Mesothelial cell of epicardium (in vitro differentiated cells): ENCODE measurements around the gene SECTM1. TPM values are rescaled to one million over a fixed set of nuclear protein-coding genes. Genes with fewer than 3 reads are reported as not detected.

ENCODE experiments used
- DNase-seq, 2 experiments: peaks; one replicate each; pipeline ENCODE4 v3.0.0; 2021; ENCODE audit warnings: low spot score in 2 of 2; ENCODE audit not compliant: unreplicated experiment in 2 of 2
- H3K27ac Mint-ChIP-seq: 2 replicates; pipeline ENCODE4 v1.8.0; 2021; ENCODE audit warnings: mixed read lengths
- H3K27me3 Mint-ChIP-seq: 2 replicates; pipeline ENCODE4 v1.8.0; 2021; ENCODE audit warnings: low read depth, mixed read lengths
- H3K36me3 Mint-ChIP-seq: 2 replicates; pipeline ENCODE4 v1.8.0; 2021; ENCODE audit warnings: mixed read lengths
- H3K4me1 Mint-ChIP-seq: 2 replicates; pipeline ENCODE4 v1.8.0; 2021; ENCODE audit warnings: mixed read lengths
- H3K4me3 Mint-ChIP-seq: 2 replicates; pipeline ENCODE4 v1.8.0; 2021; ENCODE audit warnings: mild to moderate bottlenecking, moderate library complexity, mixed read lengths
- H3K9me3 Mint-ChIP-seq: 2 replicates; pipeline ENCODE4 v1.8.0; 2021; ENCODE audit warnings: mixed read lengths
- total RNA-seq: library from RNA; stranded (reverse); gene quantifications from 3 replicates; pipeline ENCODE4 v1.2.1, GENCODE V29; 2021
- TF ChIP-seq, protein P1 (sequence below): fragments of 200-600 bp; sonication (generic); IDR thresholded peaks from one replicate; pipeline ENCODE4 v1.5.0; 2021; ENCODE audit warnings: antibody characterized with exemption; ENCODE audit not compliant: unreplicated experiment

Gene SECTM1
- total RNA-seq, 1 donor from 2014 or later = 7.0 TPM

DNA sequence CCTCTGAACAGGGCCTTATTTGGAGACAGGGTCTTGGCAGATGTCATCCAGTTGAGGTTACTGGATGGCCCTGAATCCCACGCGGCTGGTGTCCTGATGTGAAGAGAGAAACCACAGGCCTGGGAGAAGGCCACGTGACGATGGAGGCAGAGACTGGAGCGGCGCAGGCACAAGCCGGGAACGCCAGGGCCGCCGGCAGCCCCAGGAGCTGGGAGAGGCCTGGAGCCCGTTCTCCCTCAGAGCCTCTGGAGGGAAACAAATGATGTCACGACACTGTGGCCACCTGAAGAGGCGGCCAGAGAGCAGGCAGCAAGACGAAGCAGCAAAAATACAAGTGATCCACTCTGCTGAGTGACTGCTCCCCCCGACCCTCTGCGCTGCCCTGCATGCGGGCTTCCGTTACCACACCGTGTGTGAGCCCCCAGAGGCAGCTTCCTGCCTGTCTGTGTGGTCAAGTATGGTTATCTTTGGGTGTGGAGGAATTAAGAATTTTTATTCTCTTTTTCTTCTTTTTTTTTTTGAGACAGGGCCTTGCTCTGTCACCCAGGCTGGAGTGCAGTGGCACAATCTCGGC lies 27.8 kb downstream of the SECTM1 start:
- H3K27ac Mint-ChIP-seq = no peak overlapping the region
- H3K27me3 Mint-ChIP-seq = peaks cover 18% of the 10 kb centered on the region
- H3K36me3 Mint-ChIP-seq = no peaks in the 10 kb centered on the region
- TF ChIP-seq, protein P1, sequence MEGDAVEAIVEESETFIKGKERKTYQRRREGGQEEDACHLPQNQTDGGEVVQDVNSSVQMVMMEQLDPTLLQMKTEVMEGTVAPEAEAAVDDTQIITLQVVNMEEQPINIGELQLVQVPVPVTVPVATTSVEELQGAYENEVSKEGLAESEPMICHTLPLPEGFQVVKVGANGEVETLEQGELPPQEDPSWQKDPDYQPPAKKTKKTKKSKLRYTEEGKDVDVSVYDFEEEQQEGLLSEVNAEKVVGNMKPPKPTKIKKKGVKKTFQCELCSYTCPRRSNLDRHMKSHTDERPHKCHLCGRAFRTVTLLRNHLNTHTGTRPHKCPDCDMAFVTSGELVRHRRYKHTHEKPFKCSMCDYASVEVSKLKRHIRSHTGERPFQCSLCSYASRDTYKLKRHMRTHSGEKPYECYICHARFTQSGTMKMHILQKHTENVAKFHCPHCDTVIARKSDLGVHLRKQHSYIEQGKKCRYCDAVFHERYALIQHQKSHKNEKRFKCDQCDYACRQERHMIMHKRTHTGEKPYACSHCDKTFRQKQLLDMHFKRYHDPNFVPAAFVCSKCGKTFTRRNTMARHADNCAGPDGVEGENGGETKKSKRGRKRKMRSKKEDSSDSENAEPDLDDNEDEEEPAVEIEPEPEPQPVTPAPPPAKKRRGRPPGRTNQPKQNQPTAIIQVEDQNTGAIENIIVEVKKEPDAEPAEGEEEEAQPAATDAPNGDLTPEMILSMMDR = no peak
- no peak overlapping the region for H3K4me3 Mint-ChIP-seq
- no peak for DNase-seq
- H3K4me1 Mint-ChIP-seq = peaks cover 23% of the 10 kb centered on the region
- no peaks in the 10 kb centered on the region for H3K9me3 Mint-ChIP-seq

DNA sequence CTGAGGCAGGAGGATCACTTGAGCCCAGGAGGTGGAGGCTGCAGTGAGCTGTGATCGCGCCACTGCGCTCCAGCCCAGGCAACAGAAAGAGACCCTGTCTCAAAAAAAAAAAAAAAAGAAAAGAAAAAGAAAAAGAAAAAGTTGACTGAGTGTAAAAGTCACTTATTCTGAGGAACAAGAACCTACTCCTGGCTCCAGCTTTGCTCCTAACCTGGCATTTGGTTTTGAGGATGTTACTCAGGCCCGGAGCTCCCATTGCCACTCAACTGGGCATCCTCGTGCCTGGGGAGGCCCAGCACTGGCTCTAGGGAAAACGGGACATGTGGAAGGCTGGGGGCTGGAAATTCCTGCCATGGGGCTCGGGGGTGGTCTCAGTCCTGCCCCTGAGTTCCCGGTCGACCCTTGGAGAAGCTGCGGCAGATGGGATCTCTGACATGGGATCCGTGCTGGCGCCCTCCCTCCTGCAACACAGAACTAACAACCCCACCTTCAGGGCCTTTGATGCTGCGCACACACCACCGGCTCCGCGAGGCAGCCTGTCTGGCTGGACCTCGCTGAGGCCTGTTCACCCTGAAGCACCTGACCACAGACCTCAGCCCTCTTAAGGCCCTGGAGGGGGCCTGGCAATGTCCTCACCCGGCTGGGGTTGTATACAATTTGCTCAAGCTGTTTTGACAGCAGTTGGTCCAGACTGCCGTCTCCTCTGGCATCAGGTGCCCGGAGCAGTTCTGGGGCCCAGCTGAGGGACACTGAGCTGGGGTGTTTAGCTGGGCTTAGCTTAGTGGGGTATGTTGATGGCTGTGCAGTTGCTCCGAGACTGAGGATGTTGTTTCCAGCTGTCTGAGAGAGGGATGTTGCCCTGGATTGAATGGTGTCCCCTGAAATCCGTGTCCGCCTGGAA lies 28.5 kb downstream of the SECTM1 start:
- DNase-seq = no peak
- Mint-ChIP-seq H3K36me3 (no peaks in the 10 kb centered on the region), H3K27ac (peak overlapping the region; percentile 50), H3K9me3 (no peaks in the 10 kb centered on the region), H3K4me3 (no peak overlapping the region), H3K4me1 (peaks cover 25% of the 10 kb centered on the region), H3K27me3 (peaks cover 13% of the 10 kb centered on the region)
- TF ChIP-seq, protein P1 = no peak

DNA sequence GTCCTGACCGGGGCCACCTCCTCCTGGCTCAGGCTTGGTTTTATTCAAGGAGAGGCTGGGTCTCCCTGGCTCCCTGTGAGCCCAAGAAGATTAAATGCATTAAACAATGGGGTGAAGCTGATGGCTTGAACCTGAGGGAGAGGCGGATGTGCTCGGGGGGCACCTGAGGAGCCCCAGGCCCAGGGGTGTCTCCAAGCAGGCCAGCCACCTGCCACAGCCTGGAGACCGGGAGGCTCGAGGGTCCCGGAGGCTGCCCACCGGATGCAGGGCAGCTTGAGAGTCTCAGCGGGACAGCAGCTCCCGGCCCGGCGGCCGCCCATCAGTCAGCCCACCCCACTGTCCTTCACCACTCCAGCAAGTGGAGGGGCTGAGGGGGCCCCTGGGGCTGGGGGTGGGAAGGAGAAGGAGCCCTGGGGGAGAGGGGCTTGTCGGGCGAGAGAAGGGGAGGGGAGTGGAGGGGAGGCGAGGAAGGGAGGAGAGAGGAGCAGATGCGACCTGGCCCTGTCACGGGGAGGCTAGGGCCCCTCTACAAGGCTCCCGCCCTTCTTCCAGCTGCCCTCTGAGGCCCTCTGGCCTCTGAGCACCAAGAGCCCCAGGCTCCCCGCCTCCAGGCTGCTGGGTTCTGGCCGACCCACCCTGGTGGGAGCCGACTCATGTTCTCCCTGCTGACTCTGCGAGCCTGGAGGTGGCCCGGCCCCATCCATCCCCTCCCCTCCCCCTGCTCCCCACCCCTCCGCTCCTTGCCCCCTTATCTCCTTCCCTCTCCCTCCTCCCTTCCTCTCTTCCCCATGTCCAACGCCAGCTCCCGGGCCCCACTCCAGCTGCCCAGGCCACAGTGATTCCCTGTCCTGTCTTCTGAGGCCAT lies 29.4 kb downstream of the SECTM1 start:
- DNase-seq = no peak
- Mint-ChIP-seq H3K27ac (peak overlapping the region; percentile 50), H3K4me3 (no peak overlapping the region), H3K36me3 (no peaks in the 10 kb centered on the region), H3K4me1 (peaks cover 25% of the 10 kb centered on the region), H3K27me3 (peaks cover 10% of the 10 kb centered on the region), H3K9me3 (no peaks in the 10 kb centered on the region)
- TF ChIP-seq, protein P1 = no peak

DNA sequence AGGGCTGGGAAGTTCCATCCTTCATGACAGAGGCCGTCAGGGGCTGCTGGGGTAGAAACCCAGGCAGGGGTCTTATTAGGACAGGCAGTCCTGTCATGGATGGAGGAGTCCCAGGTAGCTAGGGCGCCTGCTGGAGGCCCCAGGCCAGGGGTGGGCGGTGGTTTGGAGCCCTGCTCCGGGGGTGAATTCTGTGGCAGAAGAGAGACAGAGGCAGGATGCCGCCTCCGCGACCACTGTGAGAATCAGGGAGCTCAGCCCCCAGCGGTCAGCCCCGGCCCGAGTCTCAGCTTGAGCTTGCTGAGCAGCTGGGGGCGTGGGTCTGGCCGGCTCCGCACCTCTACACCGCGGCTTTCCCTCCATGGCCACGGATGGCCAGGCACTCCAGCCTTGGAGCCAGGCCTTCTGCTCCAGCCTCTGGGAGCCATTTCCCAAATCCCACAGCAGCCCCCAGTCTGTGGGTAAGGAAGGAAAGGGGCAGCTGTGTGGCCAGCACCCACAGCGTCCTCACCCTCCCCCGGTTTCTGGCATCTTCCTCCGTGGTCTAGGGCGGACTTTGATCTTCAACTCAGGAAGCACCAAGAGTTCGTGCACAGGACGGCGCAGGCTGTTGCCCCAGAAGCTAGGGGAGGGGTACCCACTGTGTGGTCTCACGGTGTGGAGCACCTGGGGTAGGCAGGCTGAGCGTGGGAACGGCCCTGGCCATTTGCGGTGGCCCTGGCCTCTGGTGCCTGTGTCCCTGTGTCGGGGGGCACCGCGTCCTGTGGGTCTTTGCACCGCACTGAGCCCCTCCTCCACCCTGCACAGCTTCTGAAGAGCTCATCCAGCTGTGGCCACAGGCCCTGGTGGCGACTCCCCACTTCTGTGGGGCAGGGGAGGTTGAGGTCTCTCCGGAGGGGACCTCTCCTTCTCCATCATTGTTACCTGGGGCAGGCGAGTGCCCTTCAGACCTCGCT lies 30.3 kb downstream of the SECTM1 start:
- Mint-ChIP-seq H3K36me3 (no peaks in the 10 kb centered on the region), H3K4me3 (no peak overlapping the region), H3K27me3 (peaks cover 8% of the 10 kb centered on the region), H3K27ac (no peak overlapping the region), H3K9me3 (no peaks in the 10 kb centered on the region), H3K4me1 (peaks cover 27% of the 10 kb centered on the region)
- TF ChIP-seq, protein P1 = no peak
- no peak for DNase-seq

DNA sequence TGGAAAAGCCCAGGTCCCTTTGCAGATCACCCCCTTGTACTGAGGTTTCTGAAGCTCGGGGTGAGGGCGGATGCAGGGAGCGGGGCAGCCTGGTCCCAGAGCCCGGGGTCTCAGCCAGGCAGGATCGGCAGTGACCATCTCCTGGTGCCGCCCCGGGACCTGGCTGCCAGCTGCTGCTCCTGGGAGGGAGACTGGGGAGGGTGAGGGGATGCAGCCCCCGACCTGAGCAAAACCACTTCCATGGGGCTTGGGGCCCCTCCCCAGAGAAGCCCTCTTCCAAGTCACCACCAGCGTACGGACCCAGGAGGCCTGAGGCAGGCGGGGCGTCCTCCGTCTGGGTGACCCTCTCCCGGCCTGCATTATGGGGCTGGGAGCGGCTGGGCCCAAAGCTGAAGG lies 31.0 kb downstream of the SECTM1 start:
- DNase-seq = no peak
- Mint-ChIP-seq H3K36me3 (no peaks in the 10 kb centered on the region), H3K4me3 (no peak overlapping the region), H3K27ac (no peak overlapping the region), H3K27me3 (peaks cover 8% of the 10 kb centered on the region), H3K4me1 (peaks cover 34% of the 10 kb centered on the region), H3K9me3 (no peaks in the 10 kb centered on the region)
- TF ChIP-seq, protein P1 = no peak
